Measurements from ENCODE around the gene MXD1. TPM values are rescaled to one million over a fixed set of nuclear protein-coding genes. Genes with fewer than 3 reads are reported as not detected.
A peak's percentile ranks its signal among the peaks of the same experiment; 100 is the strongest.

MXD1 gene
- polyA plus RNA-seq, 1 donor (not counting 4 experiments of a cell fraction or from before 2014, with no cell fraction given), result 15.9 TPM

GRCh38 chr2:69935011-69935410, 20.1 kb downstream of the MXD1 start:
- TF ChIP-seq EZH2 (IDR thresholded peaks at IDR 0.05; ENCODE audit: low read length) (no peak), CTCF (optimal IDR thresholded peaks at IDR 0.05 in 1 of 3, IDR thresholded peaks at IDR 0.05 in 1 of 3, conservative IDR thresholded peaks at IDR 0.05 in 1 of 3; ENCODE audit: extremely low read depth in 1 of 3, insufficient read depth in 2 of 3, low read length in 3 of 3) (no peak)
- FAIRE-seq, result no peak

GRCh38 chr2:69936906-69937305, 22.0 kb downstream of the MXD1 start:
- H3K9me1 ChIP-seq (ENCODE audit: control insufficient read depth, extremely low read depth, insufficient read depth, low read length), result no peaks in the 10 kb centered on the region
- H3K9me3 ChIP-seq (ENCODE audit: control insufficient read depth, low read depth, low read length), result no peaks in the 10 kb centered on the region
- TF ChIP-seq EZH2 (IDR thresholded peaks at IDR 0.05; ENCODE audit: low read length), result no peak
- TF ChIP-seq CTCF (optimal IDR thresholded peaks at IDR 0.05 in 1 of 3, IDR thresholded peaks at IDR 0.05 in 1 of 3, conservative IDR thresholded peaks at IDR 0.05 in 1 of 3; ENCODE audit: extremely low read depth in 1 of 3, insufficient read depth in 2 of 3, low read length in 3 of 3), result no peak
- no peak overlapping the region for H3K9ac ChIP-seq (ENCODE audit: control insufficient read depth, extremely low read depth, insufficient read depth, low read length)
- H3K27ac ChIP-seq (ENCODE audit: control insufficient read depth, insufficient read depth, low read length), result no peak overlapping the region
- no peaks in the 10 kb centered on the region for H3K79me2 ChIP-seq (ENCODE audit: control insufficient read depth, insufficient read depth, low read length)
- no peaks in the 10 kb centered on the region for H4K20me1 ChIP-seq (ENCODE audit: control insufficient read depth, extremely low read depth, insufficient read depth, low read length)
- no peaks in the 10 kb centered on the region for H3K27me3 ChIP-seq (ENCODE audit: control insufficient read depth, extremely low read depth, insufficient read depth, low read length)
- no peak for DNase-seq (ENCODE audit: low read depth, low spot score)
- H2AFZ ChIP-seq (ENCODE audit: control insufficient read depth, low read length), result no peak overlapping the region
- H3K4me2 ChIP-seq (ENCODE audit: control insufficient read depth, extremely low read depth, insufficient read depth, low read depth, low read length), result no peak overlapping the region
- peaks cover 22 to 46% of the 10 kb centered on the region in 2 experiments for H3K36me3 ChIP-seq (ENCODE audit: control insufficient read depth in 2 of 2, extremely low read depth in 1 of 2, insufficient read depth in 2 of 2, low read length in 2 of 2)
- no peak overlapping the region for H3K4me3 ChIP-seq (ENCODE audit: control insufficient read depth in 2 of 3, extremely low read depth in 1 of 3, insufficient read depth in 2 of 3, low read depth in 1 of 3, low read length in 3 of 3)
- dilution Hi-C loops (cut with MboI; ENCODE audit: extremely low pct_ligation_motif_present, low sequenced_read_pairs), result loop anchor here (10.0 kb wide), 1 partner anchor 128 kb away; no protein-coding TSS in a partner anchor
- H3K4me1 ChIP-seq (ENCODE audit: control insufficient read depth, extremely low read depth, insufficient read depth, low read length), result peaks cover 27% of the 10 kb centered on the region
- no peak for FAIRE-seq

More at GRCh38 chr2:69935011-69935410, 20.1 kb downstream of the MXD1 start:
- peaks cover 19 to 39% of the 10 kb centered on the region in 2 experiments for H3K36me3 ChIP-seq (ENCODE audit: control insufficient read depth in 2 of 2, extremely low read depth in 1 of 2, insufficient read depth in 2 of 2, low read length in 2 of 2)
- H4K20me1 ChIP-seq (ENCODE audit: control insufficient read depth, extremely low read depth, insufficient read depth, low read length), result no peaks in the 10 kb centered on the region
- peak overlapping the region; percentile 79 for H3K4me2 ChIP-seq (ENCODE audit: control insufficient read depth, extremely low read depth, insufficient read depth, low read depth, low read length)
- no peak overlapping the region for H3K4me3 ChIP-seq (ENCODE audit: control insufficient read depth in 2 of 3, extremely low read depth in 1 of 3, insufficient read depth in 2 of 3, low read depth in 1 of 3, low read length in 3 of 3)
- H3K27me3 ChIP-seq (ENCODE audit: control insufficient read depth, extremely low read depth, insufficient read depth, low read length), result no peaks in the 10 kb centered on the region
- no peaks in the 10 kb centered on the region for H3K9me3 ChIP-seq (ENCODE audit: control insufficient read depth, low read depth, low read length)
- peaks cover 29% of the 10 kb centered on the region for H3K4me1 ChIP-seq (ENCODE audit: control insufficient read depth, extremely low read depth, insufficient read depth, low read length)
- H3K27ac ChIP-seq (ENCODE audit: control insufficient read depth, insufficient read depth, low read length), result peak overlapping the region; percentile 84
- no peak overlapping the region for H3K9ac ChIP-seq (ENCODE audit: control insufficient read depth, extremely low read depth, insufficient read depth, low read length)
- dilution Hi-C loops (cut with MboI; ENCODE audit: extremely low pct_ligation_motif_present, low sequenced_read_pairs), result loop anchor here (10.0 kb wide), 1 partner anchor 130 kb away; no protein-coding TSS in a partner anchor
- DNase-seq (ENCODE audit: low read depth, low spot score), result no peak
- H3K79me2 ChIP-seq (ENCODE audit: control insufficient read depth, insufficient read depth, low read length), result no peaks in the 10 kb centered on the region
- H3K9me1 ChIP-seq (ENCODE audit: control insufficient read depth, extremely low read depth, insufficient read depth, low read length), result no peaks in the 10 kb centered on the region
- no peak overlapping the region for H2AFZ ChIP-seq (ENCODE audit: control insufficient read depth, low read length)

All from keratinocyte (primary cell).